GM21367 (cell line): Measurements from ENCODE around the gene GUCY2C.

Source experiments
- ATAC-seq: cut with Tn5 transposase; IDR thresholded peaks from one replicate; pipeline ENCODE4 v1.9.1; 2021; ENCODE audit not compliant: unreplicated experiment

Gene GUCY2C

GRCh38 chr12:14576896-14577295 lies 119.5 kb downstream of the GUCY2C start:
- peak; percentile 15 for ATAC-seq

DNA sequence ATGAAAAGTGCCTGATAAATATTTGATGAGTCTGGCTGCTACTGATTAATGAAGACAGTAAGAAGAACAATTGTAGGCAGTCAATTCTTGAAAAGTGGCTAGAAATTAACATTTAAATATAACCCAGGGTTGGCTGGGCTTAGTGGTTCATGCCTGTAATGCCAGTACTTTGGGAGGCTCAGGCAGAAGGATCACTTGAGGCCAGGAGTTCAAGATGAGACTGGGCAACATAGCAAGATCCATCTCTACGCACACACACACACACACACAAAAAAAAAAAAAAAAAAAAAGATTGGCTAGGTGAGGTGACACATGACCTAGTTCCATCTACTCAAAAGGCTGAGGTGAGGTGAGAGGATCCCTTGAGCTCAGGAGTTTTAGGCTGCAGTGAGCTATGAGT lies 120.8 kb downstream of the GUCY2C start:
- ATAC-seq, result no peak

- ATAC-seq, result no peak
These were observed 123.3 kb downstream of the GUCY2C start for GRCh38 chr12:14573118-14573517.

DNA sequence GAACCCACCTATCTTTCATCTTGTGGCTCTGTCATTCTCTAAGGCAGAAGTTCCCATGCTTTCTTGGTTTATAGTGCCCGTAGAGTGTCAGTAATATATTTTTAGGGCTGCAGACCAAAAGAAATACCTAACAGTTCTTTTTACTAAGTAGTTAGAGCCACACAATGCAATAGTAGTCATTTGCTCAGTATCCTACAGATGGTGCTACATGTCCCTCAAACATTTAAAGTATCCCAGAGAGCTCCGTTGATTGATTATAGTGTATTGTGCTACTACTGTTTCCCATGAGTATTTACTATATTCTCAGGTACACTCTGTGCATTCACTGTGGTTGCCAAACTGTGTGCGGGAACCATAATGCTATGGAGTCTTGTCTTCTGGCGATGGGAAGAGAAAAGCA lies 124.0 kb downstream of the GUCY2C start:
- ATAC-seq, result no peak

DNA sequence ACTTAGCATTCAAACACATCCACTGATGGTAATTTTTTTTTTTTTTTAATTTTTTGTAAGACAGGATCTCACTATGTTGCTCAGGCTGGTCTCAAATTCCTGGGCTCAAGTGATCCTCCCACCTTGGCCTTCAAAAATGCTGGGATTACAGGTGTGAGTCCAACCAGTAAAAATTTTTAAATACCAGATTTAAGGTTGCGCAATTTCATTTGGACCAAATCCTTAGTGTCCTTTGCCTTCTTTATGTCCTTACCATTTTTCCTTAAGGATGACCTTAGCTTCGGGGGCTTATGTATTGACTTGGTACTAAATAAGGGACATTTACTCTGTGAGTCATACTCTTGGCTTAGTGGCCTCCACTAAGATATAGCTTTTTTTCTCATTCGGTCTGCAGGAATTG lies 124.6 kb downstream of the GUCY2C start:
- no peak for ATAC-seq

- ATAC-seq, result no peak
These were observed 126.2 kb downstream of the GUCY2C start for GRCh38 chr12:14570231-14570630.

DNA sequence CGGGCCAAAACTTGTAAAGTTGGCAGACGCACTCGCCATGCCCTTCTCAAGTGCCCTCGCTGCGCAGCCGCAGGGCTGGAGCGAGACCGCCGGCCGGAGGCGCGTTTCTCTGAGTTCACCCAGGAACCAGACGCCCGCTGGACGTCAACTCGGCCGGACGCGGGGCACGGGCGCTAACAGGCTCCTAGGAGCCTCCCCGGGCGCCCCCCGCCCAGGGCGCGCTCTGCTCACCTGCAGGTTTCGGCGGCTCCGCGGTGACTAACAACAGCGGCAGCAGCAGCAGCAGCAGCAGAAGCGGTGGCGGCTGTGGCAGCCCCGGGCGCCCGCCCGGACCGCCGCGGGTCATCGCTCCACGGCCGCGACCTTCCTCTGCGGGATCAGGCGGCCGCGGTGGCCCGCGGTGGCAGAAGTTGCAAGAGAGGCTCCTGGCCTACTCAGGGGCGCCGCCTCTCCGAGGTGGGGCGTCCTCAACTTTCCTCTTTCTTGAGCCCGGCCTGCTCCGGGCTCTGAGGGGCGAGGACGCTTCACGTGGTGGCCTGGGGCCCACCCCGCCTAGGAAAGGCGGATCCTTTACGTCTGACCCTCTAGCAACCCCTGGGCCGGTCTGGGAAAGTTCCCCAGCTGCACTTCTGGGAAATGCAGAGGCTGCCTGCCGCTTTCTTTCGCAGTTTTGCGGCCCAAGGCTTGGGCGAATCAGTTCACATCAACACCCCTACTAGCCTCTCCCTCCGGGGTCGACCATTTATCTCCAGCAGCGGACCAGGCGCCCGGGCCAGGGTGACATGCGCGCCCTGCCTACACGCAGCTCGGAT lies 128.8 kb downstream of the GUCY2C start, which contains the start of gene PLBD1:
PLBD1 (minus strand) TSS at position 533 of the 812 bp plus-strand sequence; CDS start at position 346, 187 bp downstream.
- ATAC-seq, result peak; percentile 64

GRCh38 chr12:14564336-14564959 lies 132.0 kb downstream of the GUCY2C start:
- ATAC-seq, result no peak

DNA sequence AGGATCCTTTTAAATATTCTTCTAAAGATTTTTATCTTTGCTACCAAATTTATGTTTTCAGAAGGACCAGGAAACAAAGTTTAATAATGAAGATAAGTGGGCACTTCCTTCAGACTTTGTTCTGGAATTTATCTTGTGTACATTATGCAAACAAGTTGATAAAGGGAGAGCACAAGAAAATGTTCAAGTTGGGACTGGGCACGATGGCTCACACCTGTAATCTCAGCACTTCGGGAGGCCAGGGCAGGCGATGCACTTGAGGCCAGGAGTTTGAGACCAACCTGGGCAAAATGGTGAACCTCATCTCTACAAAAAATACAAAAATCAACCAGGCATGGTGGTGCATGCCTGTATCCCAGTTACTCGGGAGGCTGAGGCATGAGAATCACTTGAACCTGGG lies 133.4 kb downstream of the GUCY2C start:
- ATAC-seq, result no peak
